ENCODE results near the gene ATF5. TPM values are rescaled to one million over a fixed set of nuclear protein-coding genes. Genes with fewer than 3 reads are reported as not detected.
"Not testable (repeated sequence)": the region's sequence is repeated elsewhere in the genome, so short reads cannot be mapped to it uniquely, and the experiment has no call there.

The ATF5 gene
- total and polyA plus RNA-seq, 12 donors: 6.4 to 33.8 (median 9.9) TPM

DNA sequence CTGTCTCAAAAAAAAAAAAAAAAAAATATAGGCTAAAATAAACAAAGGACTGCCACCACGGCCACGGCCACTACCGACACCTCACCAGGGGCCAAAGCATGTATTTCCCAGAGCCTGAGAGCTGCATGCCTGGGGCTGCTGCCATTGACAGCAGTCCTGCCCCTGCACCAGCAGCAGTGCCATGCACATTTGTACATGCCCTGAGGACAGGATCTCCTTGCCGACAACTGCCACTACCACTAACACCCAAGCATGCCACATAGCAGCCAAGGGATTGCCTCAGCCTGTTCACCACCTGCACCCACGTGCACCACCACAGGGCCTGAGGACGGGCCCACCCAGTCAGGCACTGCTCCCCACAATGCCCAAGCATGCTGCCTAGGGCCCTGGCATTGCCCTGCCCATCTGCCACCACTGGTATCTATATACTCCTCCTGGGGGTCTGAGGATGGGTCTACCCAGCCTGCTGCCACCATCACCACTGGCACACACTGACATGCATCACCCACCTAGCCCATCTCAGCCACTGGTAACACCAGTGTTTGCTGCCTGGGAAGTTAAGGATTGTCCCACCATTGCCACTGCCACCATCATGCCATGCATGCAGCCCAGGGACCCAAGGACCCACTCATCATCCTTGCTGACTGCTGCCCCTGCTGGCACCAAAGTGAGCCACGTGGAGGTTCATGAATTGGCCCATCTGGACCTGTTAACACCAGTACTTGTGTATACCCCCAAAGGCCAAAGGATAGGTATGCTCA lies 10.9 kb downstream of the ATF5 start:
- Histone ChIP-seq H3K4me1 (peaks cover 0 to 18% (median 7%) of the 10 kb centered on the region in 9 donors), H3K9me3 (no peaks in the 10 kb centered on the region), H3K36me3 (no peaks in the 10 kb centered on the region), H3K27ac (no peak overlapping the region), H3K27me3 (peaks cover 0 to 3% (median 0%) of the 10 kb centered on the region in 7 donors), H3K4me3 (no peak overlapping the region)
- TF ChIP-seq, protein P1, sequence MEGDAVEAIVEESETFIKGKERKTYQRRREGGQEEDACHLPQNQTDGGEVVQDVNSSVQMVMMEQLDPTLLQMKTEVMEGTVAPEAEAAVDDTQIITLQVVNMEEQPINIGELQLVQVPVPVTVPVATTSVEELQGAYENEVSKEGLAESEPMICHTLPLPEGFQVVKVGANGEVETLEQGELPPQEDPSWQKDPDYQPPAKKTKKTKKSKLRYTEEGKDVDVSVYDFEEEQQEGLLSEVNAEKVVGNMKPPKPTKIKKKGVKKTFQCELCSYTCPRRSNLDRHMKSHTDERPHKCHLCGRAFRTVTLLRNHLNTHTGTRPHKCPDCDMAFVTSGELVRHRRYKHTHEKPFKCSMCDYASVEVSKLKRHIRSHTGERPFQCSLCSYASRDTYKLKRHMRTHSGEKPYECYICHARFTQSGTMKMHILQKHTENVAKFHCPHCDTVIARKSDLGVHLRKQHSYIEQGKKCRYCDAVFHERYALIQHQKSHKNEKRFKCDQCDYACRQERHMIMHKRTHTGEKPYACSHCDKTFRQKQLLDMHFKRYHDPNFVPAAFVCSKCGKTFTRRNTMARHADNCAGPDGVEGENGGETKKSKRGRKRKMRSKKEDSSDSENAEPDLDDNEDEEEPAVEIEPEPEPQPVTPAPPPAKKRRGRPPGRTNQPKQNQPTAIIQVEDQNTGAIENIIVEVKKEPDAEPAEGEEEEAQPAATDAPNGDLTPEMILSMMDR (IDR thresholded peaks at IDR 0.05): no peak
- DNase-seq: no peak
- WGBS, 2 donors: 67 to 79% methylated on average over 7 of the region's 7 CpGs
- peak in 1 of 8 donors; percentile 38 for ATAC-seq
- intact Hi-C loops (cut with DNase I): loop anchor here in 4 of 10 donors (5.0 to 10.0 kb wide), 4 partner anchors 42 to 195 kb away; no protein-coding TSS in a partner anchor

DNA sequence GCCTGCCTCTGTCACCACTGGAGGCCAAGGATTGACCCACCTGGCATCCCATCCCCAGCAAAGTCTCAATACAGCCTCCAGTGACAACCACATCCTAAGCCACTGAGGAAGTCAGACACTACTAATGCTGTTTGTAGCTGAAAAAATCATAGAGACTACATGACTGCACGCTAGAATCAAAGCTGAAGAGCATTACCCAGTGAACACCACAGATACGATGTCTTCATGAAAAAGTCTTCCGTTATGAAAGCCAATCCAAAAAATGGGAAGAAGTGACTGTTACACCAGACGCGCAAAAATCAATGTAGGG lies 11.4 kb downstream of the ATF5 start:
- no peak for ATAC-seq
- TF ChIP-seq, protein P1 (IDR thresholded peaks at IDR 0.05): no peak
- Histone ChIP-seq H3K4me1 (peaks cover 0 to 20% (median 7%) of the 10 kb centered on the region in 9 donors), H3K27ac (no peak overlapping the region), H3K4me3 (no peak overlapping the region), H3K36me3 (no peaks in the 10 kb centered on the region), H3K27me3 (peaks cover 0 to 3% (median 0%) of the 10 kb centered on the region in 7 donors), H3K9me3 (no peaks in the 10 kb centered on the region)
- intact Hi-C loops (cut with DNase I): no loop called here
- WGBS, 2 donors: 91 to 94% methylated on average over 5 of the region's 5 CpGs
- no peak for DNase-seq

- 86 to 92% methylated on average over 5 of the region's 5 CpGs for WGBS, 2 donors
- intact Hi-C loops (cut with DNase I); DNase-seq; H3K4me1 ChIP-seq; H3K4me3 ChIP-seq; ATAC-seq; H3K36me3 ChIP-seq; H3K9me3 ChIP-seq; H3K27ac ChIP-seq: not testable (repeated sequence)
- peaks cover 0 to 10% (median 4%) of the 10 kb centered on the region in 7 donors for H3K27me3 ChIP-seq
Observed at GRCh38 chr19:49944567-49944966, 15.6 kb downstream of the ATF5 start.

DNA sequence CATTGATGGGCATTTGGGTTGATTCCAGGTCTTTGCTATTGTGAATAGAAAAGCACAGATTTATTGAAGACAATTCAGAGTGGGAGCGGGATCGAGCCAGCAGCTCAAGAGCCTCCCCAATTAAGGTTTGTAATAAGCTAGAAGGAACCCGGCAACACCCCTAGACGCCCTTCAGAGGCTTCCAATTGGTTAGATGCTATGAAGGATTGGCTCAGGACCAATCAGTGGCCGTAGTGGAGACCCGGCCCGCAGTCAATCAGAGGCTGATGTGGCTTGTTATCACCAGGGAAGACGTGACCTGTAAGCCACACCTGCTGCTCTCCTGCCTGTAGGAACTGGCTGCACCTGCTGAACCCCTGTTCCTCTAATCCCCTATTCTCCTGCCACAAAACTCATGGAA lies 17.4 kb downstream of the ATF5 start:
- intact Hi-C loops (cut with DNase I): no loop called here
- Histone ChIP-seq H3K27me3 (peaks cover 0 to 13% (median 4%) of the 10 kb centered on the region in 7 donors), H3K36me3 (no peaks in the 10 kb centered on the region), H3K9me3 (no peaks in the 10 kb centered on the region), H3K4me3 (no peak overlapping the region), H3K4me1 (peaks cover 0 to 8% (median 0%) of the 10 kb centered on the region in 9 donors), H3K27ac (no peak overlapping the region)
- 84 to 85% methylated on average over 8 of the region's 8 CpGs for WGBS, 2 donors
- TF ChIP-seq, protein P1 (IDR thresholded peaks at IDR 0.05): no peak
- DNase-seq: no peak
- ATAC-seq: no peak

All from heart right ventricle (tissue), 16 donors.